Testis (tissue), 2 donors: ENCODE results near the gene CKAP4.

Experiments used
- POLR2A ChIP-seq: fragments of 450-650 bp; IDR thresholded peaks from one replicate; pipeline ENCODE4 v1.6.1; 2017; ENCODE audit warnings: antibody characterized with exemption, mild to moderate bottlenecking, moderate library complexity
- TF ChIP-seq, protein P1 (sequence below), 3 experiments: fragments of 450-650 bp in 2 of 3; fragments of 200-600 bp in 1 of 3; sonication (generic) in 1 of 3; IDR thresholded peaks; one replicate each; pipeline ENCODE4 v1.5.1; 2016 to 2019; ENCODE audit warnings: antibody characterized with exemption in 3 of 3, mild to moderate bottlenecking in 2 of 3, moderate library complexity in 1 of 3

DNA sequence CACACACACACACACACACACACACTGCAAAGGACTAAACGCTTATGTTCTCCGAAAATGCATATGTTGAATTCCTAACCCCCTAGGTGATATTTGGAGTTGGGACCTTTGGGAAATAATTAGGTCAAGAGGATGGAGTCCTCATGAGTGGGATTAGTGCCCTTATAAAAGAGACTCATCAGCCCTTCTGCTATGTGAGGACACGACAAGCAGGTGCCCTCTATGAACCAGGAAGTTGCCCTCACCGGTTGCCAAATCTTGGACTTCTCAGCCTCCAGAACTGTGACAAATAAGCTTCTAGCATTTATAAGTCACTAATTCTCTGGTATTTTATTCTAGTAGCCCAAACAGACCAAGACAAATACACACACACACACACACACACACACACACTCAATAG is 34.0 kb upstream of the CKAP4 start:
- no peak for TF ChIP-seq POLR2A
- TF ChIP-seq, protein P1, sequence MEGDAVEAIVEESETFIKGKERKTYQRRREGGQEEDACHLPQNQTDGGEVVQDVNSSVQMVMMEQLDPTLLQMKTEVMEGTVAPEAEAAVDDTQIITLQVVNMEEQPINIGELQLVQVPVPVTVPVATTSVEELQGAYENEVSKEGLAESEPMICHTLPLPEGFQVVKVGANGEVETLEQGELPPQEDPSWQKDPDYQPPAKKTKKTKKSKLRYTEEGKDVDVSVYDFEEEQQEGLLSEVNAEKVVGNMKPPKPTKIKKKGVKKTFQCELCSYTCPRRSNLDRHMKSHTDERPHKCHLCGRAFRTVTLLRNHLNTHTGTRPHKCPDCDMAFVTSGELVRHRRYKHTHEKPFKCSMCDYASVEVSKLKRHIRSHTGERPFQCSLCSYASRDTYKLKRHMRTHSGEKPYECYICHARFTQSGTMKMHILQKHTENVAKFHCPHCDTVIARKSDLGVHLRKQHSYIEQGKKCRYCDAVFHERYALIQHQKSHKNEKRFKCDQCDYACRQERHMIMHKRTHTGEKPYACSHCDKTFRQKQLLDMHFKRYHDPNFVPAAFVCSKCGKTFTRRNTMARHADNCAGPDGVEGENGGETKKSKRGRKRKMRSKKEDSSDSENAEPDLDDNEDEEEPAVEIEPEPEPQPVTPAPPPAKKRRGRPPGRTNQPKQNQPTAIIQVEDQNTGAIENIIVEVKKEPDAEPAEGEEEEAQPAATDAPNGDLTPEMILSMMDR (IDR thresholded peaks at IDR 0.05): no peak
